H1 (cell line): ENCODE measurements around the gene SIM2. TPM values are rescaled to one million over a fixed set of nuclear protein-coding genes. Genes with fewer than 3 reads are reported as not detected.

Source experiments
- ASH2L ChIP-seq: fragments of 200-600, 300-600 bp; sonication (generic); IDR thresholded peaks from one replicate; pipeline ENCODE4 v1.7.1; 2017; ENCODE audit warnings: low read length
- JUN ChIP-seq: IDR thresholded peaks from 2 replicates; pipeline ENCODE4 v1.6.1; 2011; ENCODE audit warnings: low read depth, mild to moderate bottlenecking, improper control_type of control experiment, low read length
- KDM4A ChIP-seq: IDR thresholded peaks from one replicate; pipeline ENCODE4 v1.7.1; 2012; ENCODE audit warnings: low read depth, mild to moderate bottlenecking, moderate library complexity, low read length, inconsistent platforms; ENCODE audit not compliant: severe bottlenecking
- KDM5A ChIP-seq: fragments of 200-600 bp; IDR thresholded peaks from 2 replicates; pipeline ENCODE4 v1.7.1; 2012; ENCODE audit warnings: mild to moderate bottlenecking, low read length, inconsistent platforms, mixed read lengths
- POU5F1 ChIP-seq: IDR thresholded peaks from 2 replicates; pipeline ENCODE4 v1.6.1; 2011; ENCODE audit warnings: low read depth, mild to moderate bottlenecking, low read length, moderate library complexity
- RBBP5 ChIP-seq: IDR thresholded peaks from 2 replicates; pipeline ENCODE4 v1.7.1; 2012; ENCODE audit warnings: low read depth, mild to moderate bottlenecking, inconsistent platforms, low read length, moderate library complexity, borderline replicate concordance
- SAP30 ChIP-seq: fragments of 300-600 bp; sonication (generic); IDR thresholded peaks from 2 replicates; pipeline ENCODE4 v1.7.1; 2012; ENCODE audit warnings: low read length, moderate library complexity, mild to moderate bottlenecking, inconsistent platforms; ENCODE audit not compliant: insufficient read depth, insufficient replicate concordance
- TAF7 ChIP-seq: optimal IDR thresholded peaks from 2 replicates; pipeline ENCODE3; 2011; ENCODE audit warnings: low read depth, mild to moderate bottlenecking, inconsistent platforms, low read length, moderate library complexity, borderline replicate concordance
- polyA plus RNA-seq, 7 experiments: library from polyadenylated mRNA; depleted of rRNA in 3 of 7; stranded (reverse) in 5 of 7; unstranded in 2 of 7; fragments of >200 nt in 5 of 7; fragments of 200-250 nt in 2 of 7; gene quantifications; 1 replicate in 5 of 7; 2 replicates in 1 of 7; 4 replicates in 1 of 7; pipeline versions ENCODE4 v1.2.1 to v1.2.3, GENCODE V29; 2011 to 2013; ENCODE audit warnings: missing spikeins in 2 of 7, mixed read lengths in 2 of 7
- total RNA-seq: library from RNA; stranded (reverse); fragmentation: NEBNext Ultra II Directional; extraction: Animal tissue kit (Norgen Biotek cat#: 25700); gene quantifications from 2 replicates; pipeline ENCODE4 v1.2.1, GENCODE V29; 2021
- TF ChIP-seq, protein P1 (sequence below): IDR thresholded peaks from 2 replicates; pipeline ENCODE4 v1.6.1; 2012; ENCODE audit warnings: inconsistent platforms

SIM2 gene
- total and polyA plus RNA-seq, 2 of the 8 experiments (the other 6 are each of a cell fraction or from before 2014, with no cell fraction given): 0.05 to 0.26 TPM

DNA sequence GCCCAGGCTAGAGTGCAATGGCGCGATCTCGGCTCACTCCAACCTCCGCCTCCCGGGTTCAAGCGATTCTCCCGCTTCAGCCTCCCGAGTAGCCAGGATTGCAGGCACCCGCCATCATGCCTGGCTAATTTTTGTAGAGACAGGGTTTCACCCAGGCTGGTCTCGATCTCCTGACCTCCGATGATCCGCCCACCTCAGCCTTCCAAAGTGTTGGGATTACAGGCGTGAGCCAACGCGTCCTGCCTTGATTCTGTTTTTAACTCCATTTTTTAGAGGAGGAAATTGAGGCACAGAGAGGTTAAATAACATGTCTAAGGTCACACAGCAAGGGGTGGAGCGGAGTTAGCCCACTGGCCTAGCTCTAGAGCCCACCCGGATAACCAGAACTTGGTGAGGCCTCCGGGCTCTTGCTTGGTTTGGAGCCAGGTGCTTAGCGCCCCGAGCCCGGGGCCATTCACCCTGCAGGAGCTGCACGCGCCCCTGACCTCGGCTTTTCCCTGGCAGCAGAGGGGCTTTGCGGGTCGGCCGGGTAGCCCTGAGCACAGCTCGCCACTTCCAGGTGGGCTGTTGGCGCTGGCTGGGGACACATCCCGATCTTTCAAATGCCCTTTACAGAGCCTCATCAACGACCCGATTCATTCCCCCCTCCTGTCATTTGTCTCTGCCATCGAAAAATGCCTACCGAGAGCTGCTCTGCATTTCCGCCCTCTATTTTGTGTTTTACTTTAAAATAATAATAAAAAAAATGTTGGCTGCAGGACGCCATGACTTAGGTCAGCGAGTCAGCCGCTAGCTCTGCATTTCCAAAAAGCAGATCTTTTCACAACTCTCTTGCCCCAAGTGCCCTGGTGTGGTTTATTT lies 11.2 kb downstream of the SIM2 start (continued):
- TF ChIP-seq POU5F1: no peak
- TF ChIP-seq RBBP5: no peak; the same call in 1 of the 2 replicates
- TF ChIP-seq JUN: no peak
- no peak for TF ChIP-seq TAF7
- no peak for TF ChIP-seq SAP30
- TF ChIP-seq KDM4A: peak; percentile 47
- no peak for TF ChIP-seq ASH2L
- TF ChIP-seq KDM5A: no peak
- TF ChIP-seq, protein P1, sequence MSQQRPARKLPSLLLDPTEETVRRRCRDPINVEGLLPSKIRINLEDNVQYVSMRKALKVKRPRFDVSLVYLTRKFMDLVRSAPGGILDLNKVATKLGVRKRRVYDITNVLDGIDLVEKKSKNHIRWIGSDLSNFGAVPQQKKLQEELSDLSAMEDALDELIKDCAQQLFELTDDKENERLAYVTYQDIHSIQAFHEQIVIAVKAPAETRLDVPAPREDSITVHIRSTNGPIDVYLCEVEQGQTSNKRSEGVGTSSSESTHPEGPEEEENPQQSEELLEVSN: 0 out of 2 replicates have a peak, but pooled peaks have one; percentile 22
